Esophagus squamous epithelium (tissue), 5 donors: ENCODE measurements around the gene CCDC7. TPM values are rescaled to one million over a fixed set of nuclear protein-coding genes. Genes with fewer than 3 reads are reported as not detected.
"Not testable (repeated sequence)": the region's sequence is repeated elsewhere in the genome, so short reads cannot be mapped to it uniquely, and the experiment has no call there.

Experiments used
- DNase-seq: peaks from one replicate; lab custom pipeline; 2025; lab: John Stamatoyannopoulos, UW
- H3K27ac ChIP-seq, 4 donors: fragments of 200-600 bp; sonication (generic); one replicate each; pipeline ENCODE4 v1.5.1; 2016 to 2019; ENCODE audit warnings: mild to moderate bottlenecking in 1 of 4
- H3K27me3 ChIP-seq, 4 donors: fragments of 200-600 bp; sonication (generic); 1 replicate in 3 of 4; 2 replicates in 1 of 4; pipeline versions ENCODE4 v1.5.1 to v1.6.0; 2017 to 2021; ENCODE audit warnings: antibody characterized with exemption in 1 of 4
- H3K36me3 ChIP-seq, 3 donors: fragments of 200-600 bp; sonication (generic); one replicate each; pipeline ENCODE4 v1.5.1; 2016 to 2019
- H3K4me1 ChIP-seq, 3 donors: fragments of 200-600 bp; sonication (generic); one replicate each; pipeline ENCODE4 v1.5.1; 2017 to 2019
- H3K4me3 ChIP-seq, 4 donors: fragments of 200-600 bp; sonication (generic); 1 replicate in 3 of 4; 2 replicates in 1 of 4; pipeline ENCODE4 v1.5.1; 2016 to 2019; ENCODE audit warnings: mild to moderate bottlenecking in 2 of 4, moderate library complexity in 1 of 4
- H3K9me3 ChIP-seq, 3 donors: fragments of 200-600 bp; sonication (generic); one replicate each; pipeline ENCODE4 v1.5.1; 2016 to 2019
- CTCF ChIP-seq, 6 experiments: fragments of 450-650 bp in 4 of 6; fragments of 200-600 bp in 2 of 6; sonication (generic) in 2 of 6; IDR thresholded peaks; one replicate each; pipeline ENCODE4 v1.5.1; 2016 to 2019; ENCODE audit warnings: antibody characterized with exemption in 6 of 6, mild to moderate bottlenecking in 4 of 6, moderate library complexity in 4 of 6
- POLR2A ChIP-seq, 4 donors: fragments of 450-650 bp; IDR thresholded peaks; one replicate each; pipeline ENCODE4 v1.6.1; 2017; ENCODE audit warnings: antibody characterized with exemption in 4 of 4, mild to moderate bottlenecking in 4 of 4, moderate library complexity in 3 of 4
- WGBS, 2 donors: methylation state at CpG; one replicate each; pipeline ENCODE4 v1.1.5; 2018; 5-methylcytosine and 5-hydroxymethylcytosine counted together
- intact Hi-C: fragments of 100-400 bp; cut with DNase I; formaldehyde crosslinking; loops from one replicate; pipeline ENCODE4 v1.15.0; 2022
- total RNA-seq, 4 donors: library from RNA; depleted of rRNA; stranded (reverse); fragments of >200 nt; gene quantifications; one replicate each; pipeline ENCODE4 v1.1.0, GENCODE V29; 2016
- donor health status: DM: yes; HTN: yes; CAD: no.

Gene CCDC7
- total RNA-seq, 4 donors from 2014 or later, result 1.9 to 31.3 (median 9.1) TPM

GRCh38 chr10:32501906-32502305 lies 56.0 kb downstream of the CCDC7 start:
- H3K27me3 ChIP-seq, result no peaks in the 10 kb centered on the region
- no peak for TF ChIP-seq POLR2A (IDR thresholded peaks at IDR 0.05)
- no peak for TF ChIP-seq CTCF (IDR thresholded peaks at IDR 0.05)
- 83 to 93% methylated on average over 3 to 5 of the region's 7 CpGs for WGBS, 2 donors
- H3K27ac ChIP-seq, result no peak overlapping the region
- intact Hi-C loops, result no loop called here
- no peaks in the 10 kb centered on the region for H3K4me1 ChIP-seq
- peaks cover 0 to 29% (median 7%) of the 10 kb centered on the region in 3 donors for H3K36me3 ChIP-seq
- peaks cover 0 to 8% (median 0%) of the 10 kb centered on the region in 3 donors for H3K9me3 ChIP-seq
- DNase-seq, result no peak
- H3K4me3 ChIP-seq, result no peak overlapping the region

GRCh38 chr10:32505762-32506420 lies 60.0 kb downstream of the CCDC7 start:
- H3K27ac ChIP-seq, intact Hi-C loops, H3K4me1 ChIP-seq, H3K4me3 ChIP-seq, H3K9me3 ChIP-seq, DNase-seq, H3K27me3 ChIP-seq: not testable (repeated sequence)
- no CpG with 5 or more reads among the region's 39 CpGs for WGBS, 2 donors
- peaks cover 0 to 38% (median 7%) of the 10 kb centered on the region in 3 donors for H3K36me3 ChIP-seq

GRCh38 chr10:32511599-32511998 lies 65.7 kb downstream of the CCDC7 start:
- H3K36me3 ChIP-seq, result peaks cover 0 to 12% (median 0%) of the 10 kb centered on the region in 3 donors
- no peaks in the 10 kb centered on the region for H3K4me1 ChIP-seq
- H3K9me3 ChIP-seq, result no peaks in the 10 kb centered on the region
- H3K27ac ChIP-seq, result no peak overlapping the region
- no peaks in the 10 kb centered on the region for H3K27me3 ChIP-seq
- 90 to 99% methylated on average over 18 of the region's 18 CpGs for WGBS, 2 donors
- H3K4me3 ChIP-seq, result no peak overlapping the region
- DNase-seq, result no peak
- TF ChIP-seq CTCF (IDR thresholded peaks at IDR 0.05) (no peak), POLR2A (IDR thresholded peaks at IDR 0.05) (no peak)
- intact Hi-C loops, result no loop called here

- no peaks in the 10 kb centered on the region for H3K36me3 ChIP-seq
- no peak overlapping the region for H3K4me3 ChIP-seq
- intact Hi-C loops, result no loop called here
- TF ChIP-seq POLR2A (IDR thresholded peaks at IDR 0.05) (no peak), CTCF (IDR thresholded peaks at IDR 0.05) (no peak)
- no peak overlapping the region for H3K27ac ChIP-seq
- no peak for DNase-seq
- peaks cover 0 to 7% (median 6%) of the 10 kb centered on the region in 3 donors for H3K9me3 ChIP-seq
- no peaks in the 10 kb centered on the region for H3K27me3 ChIP-seq
- 76 to 81% methylated on average over 4 of the region's 4 CpGs for WGBS, 2 donors
- no peaks in the 10 kb centered on the region for H3K4me1 ChIP-seq
These were observed 70.9 kb downstream of the CCDC7 start for GRCh38 chr10:32516567-32517495.

- H3K27ac ChIP-seq, result no peak overlapping the region
- intact Hi-C loops, result no loop called here
- H3K4me1 ChIP-seq, result no peaks in the 10 kb centered on the region
- TF ChIP-seq POLR2A (IDR thresholded peaks at IDR 0.05) (no peak), CTCF (IDR thresholded peaks at IDR 0.05) (no peak)
- no peak overlapping the region for H3K4me3 ChIP-seq
- peaks cover 0 to 4% (median 0%) of the 10 kb centered on the region in 3 donors for H3K36me3 ChIP-seq
- no peaks in the 10 kb centered on the region for H3K27me3 ChIP-seq
- DNase-seq, result no peak
- peaks cover 0 to 7% (median 0%) of the 10 kb centered on the region in 3 donors for H3K9me3 ChIP-seq
These were observed 84.3 kb downstream of the CCDC7 start for GRCh38 chr10:32530231-32530630.
